Gastroesophageal sphincter (tissue), 4 donors: ENCODE measurements around the gene FCRL5. TPM values are rescaled to one million over a fixed set of nuclear protein-coding genes. Genes with fewer than 3 reads are reported as not detected.

Experiments
- ATAC-seq: fragments of 150-250 bp; one replicate; pipeline ENCODE4 v1.9.1; 2016; ENCODE audit warnings: mild to moderate bottlenecking, moderate library complexity
- H3K27ac ChIP-seq, 4 donors: fragments of 200-600 bp; sonication (generic) in 3 of 4; 1 replicate in 3 of 4; 2 replicates in 1 of 4; pipeline ENCODE4 v1.5.1; 2016 to 2019
- H3K27me3 ChIP-seq: fragments of 200-600 bp; sonication (generic); one replicate; pipeline ENCODE4 v1.5.1; 2019
- H3K36me3 ChIP-seq, 2 donors: fragments of 200-600 bp; sonication (generic); one replicate each; pipeline ENCODE4 v1.5.1; 2019; ENCODE audit warnings: control low read depth in 1 of 2
- H3K4me1 ChIP-seq, 3 donors: fragments of 200-600 bp; sonication (generic); 1 replicate in 2 of 3; 2 replicates in 1 of 3; pipeline ENCODE4 v1.5.1; 2016 to 2019; ENCODE audit warnings: control low read depth in 2 of 3
- H3K4me3 ChIP-seq, 2 donors: fragments of 200-600 bp; sonication (generic); one replicate each; pipeline ENCODE4 v1.5.1; 2019; ENCODE audit warnings: mild to moderate bottlenecking in 1 of 2, moderate library complexity in 1 of 2
- H3K9me3 ChIP-seq, 3 donors: fragments of 200-600 bp; sonication (generic); one replicate each; pipeline ENCODE4 v1.5.1; 2017 to 2019; ENCODE audit warnings: control low read depth in 2 of 3
- EP300 ChIP-seq: sonication (generic); formaldehyde crosslinking; IDR thresholded peaks from one replicate; pipeline ENCODE4 v1.6.1; 2017; ENCODE audit warnings: antibody characterized with exemption, mild to moderate bottlenecking
- POLR2A ChIP-seq, 2 donors: fragments of 450-650 bp; IDR thresholded peaks; one replicate each; pipeline ENCODE4 v1.6.1; 2017; ENCODE audit warnings: antibody characterized with exemption in 2 of 2, mild to moderate bottlenecking in 2 of 2, moderate library complexity in 1 of 2
- POLR2AphosphoS5 ChIP-seq: sonication (generic); formaldehyde crosslinking; IDR thresholded peaks from one replicate; pipeline ENCODE4 v1.6.1; 2017; ENCODE audit warnings: antibody characterized with exemption
- WGBS, 2 donors: methylation state at CpG; one replicate each; pipeline ENCODE4 v1.1.5; 2018; ENCODE audit warnings: low coverage in 1 of 2; 5-methylcytosine and 5-hydroxymethylcytosine counted together
- total RNA-seq, 4 donors: library from RNA; depleted of rRNA; stranded (reverse); fragments of >200 nt; gene quantifications; one replicate each; pipeline ENCODE4 v1.1.0, GENCODE V29; 2016
- TF ChIP-seq, protein P1 (sequence below), 4 experiments: fragments of 200-600 bp in 2 of 4; fragments of 450-650 bp in 2 of 4; sonication (generic) in 1 of 4; IDR thresholded peaks; one replicate each; pipeline ENCODE4 v1.5.1; 2017 to 2019; ENCODE audit warnings: antibody characterized with exemption in 4 of 4, mild to moderate bottlenecking in 2 of 4, moderate library complexity in 2 of 4

Gene FCRL5
- total RNA-seq, 4 donors from 2014 or later, result 0.05 to 0.13 TPM; not detected in 2

DNA sequence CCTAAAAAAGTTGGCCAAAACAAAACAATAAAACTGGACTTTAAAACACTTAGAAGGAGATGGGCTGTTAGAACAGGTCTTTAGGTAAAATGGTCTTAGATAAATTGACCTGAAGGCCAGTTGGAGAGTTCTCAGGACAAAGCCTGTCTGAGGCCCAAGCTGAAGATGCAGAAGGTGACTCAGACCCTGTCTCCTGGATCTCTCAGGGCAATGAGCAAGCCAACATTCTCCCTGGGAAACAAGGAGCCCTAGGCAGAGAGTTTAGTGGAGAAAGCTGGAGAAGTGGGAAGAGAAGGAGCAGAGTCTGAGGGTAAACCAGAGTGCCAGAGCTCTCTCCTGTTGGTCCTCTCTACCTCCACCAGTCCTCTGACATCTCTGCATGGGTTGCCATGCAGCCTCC is 70.1 kb downstream of the FCRL5 start:
- Histone ChIP-seq H3K4me1 (no peaks in the 10 kb centered on the region), H3K27ac (no peak overlapping the region), H3K36me3 (no peaks in the 10 kb centered on the region), H3K4me3 (no peak overlapping the region), H3K27me3 (peaks cover 8% of the 10 kb centered on the region), H3K9me3 (peaks cover 0 to 31% (median 0%) of the 10 kb centered on the region in 3 donors)
- no peak for TF ChIP-seq POLR2AphosphoS5
- no peak for TF ChIP-seq POLR2A (IDR thresholded peaks at IDR 0.05)
- TF ChIP-seq, protein P1, sequence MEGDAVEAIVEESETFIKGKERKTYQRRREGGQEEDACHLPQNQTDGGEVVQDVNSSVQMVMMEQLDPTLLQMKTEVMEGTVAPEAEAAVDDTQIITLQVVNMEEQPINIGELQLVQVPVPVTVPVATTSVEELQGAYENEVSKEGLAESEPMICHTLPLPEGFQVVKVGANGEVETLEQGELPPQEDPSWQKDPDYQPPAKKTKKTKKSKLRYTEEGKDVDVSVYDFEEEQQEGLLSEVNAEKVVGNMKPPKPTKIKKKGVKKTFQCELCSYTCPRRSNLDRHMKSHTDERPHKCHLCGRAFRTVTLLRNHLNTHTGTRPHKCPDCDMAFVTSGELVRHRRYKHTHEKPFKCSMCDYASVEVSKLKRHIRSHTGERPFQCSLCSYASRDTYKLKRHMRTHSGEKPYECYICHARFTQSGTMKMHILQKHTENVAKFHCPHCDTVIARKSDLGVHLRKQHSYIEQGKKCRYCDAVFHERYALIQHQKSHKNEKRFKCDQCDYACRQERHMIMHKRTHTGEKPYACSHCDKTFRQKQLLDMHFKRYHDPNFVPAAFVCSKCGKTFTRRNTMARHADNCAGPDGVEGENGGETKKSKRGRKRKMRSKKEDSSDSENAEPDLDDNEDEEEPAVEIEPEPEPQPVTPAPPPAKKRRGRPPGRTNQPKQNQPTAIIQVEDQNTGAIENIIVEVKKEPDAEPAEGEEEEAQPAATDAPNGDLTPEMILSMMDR (IDR thresholded peaks at IDR 0.05), result no peak
- no peak for TF ChIP-seq EP300
- no peak for ATAC-seq

- Histone ChIP-seq H3K27me3 (peaks cover 18% of the 10 kb centered on the region), H3K36me3 (no peaks in the 10 kb centered on the region), H3K4me3 (no peak overlapping the region), H3K9me3 (peaks cover 0 to 55% (median 0%) of the 10 kb centered on the region in 3 donors), H3K4me1 (no peaks in the 10 kb centered on the region), H3K27ac (no peak overlapping the region)
- TF ChIP-seq EP300 (no peak), POLR2A (IDR thresholded peaks at IDR 0.05) (no peak), POLR2AphosphoS5 (no peak)
- TF ChIP-seq, protein P1 (IDR thresholded peaks at IDR 0.05), result no peak
- no peak for ATAC-seq
Measured at GRCh38 chr1:157478030-157478429, 74.3 kb downstream of the FCRL5 start.

DNA sequence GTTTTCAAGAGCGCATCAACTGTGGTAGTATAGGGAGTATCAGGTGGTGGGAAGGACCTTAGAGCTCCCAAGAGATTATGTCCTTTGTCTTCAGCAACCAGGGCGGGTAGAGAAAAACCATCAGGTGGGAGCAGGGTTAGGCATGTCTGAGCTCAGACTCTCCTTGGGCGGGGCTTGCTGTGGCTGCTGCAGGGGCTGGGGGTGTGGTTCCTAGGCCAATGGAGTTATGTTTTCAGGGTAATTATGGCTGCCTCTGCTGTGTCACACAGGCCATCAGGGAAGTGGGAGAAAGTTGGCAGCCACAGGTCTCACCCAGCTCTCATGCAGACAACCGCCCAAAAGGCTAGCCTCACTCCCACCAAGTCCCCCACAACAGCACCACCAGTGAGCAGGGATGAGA is 74.9 kb downstream of the FCRL5 start:
- TF ChIP-seq EP300 (no peak), POLR2A (IDR thresholded peaks at IDR 0.05) (no peak), POLR2AphosphoS5 (no peak)
- TF ChIP-seq, protein P1 (IDR thresholded peaks at IDR 0.05), result no peak
- Histone ChIP-seq H3K4me1 (no peaks in the 10 kb centered on the region), H3K27ac (no peak overlapping the region), H3K27me3 (peaks cover 18% of the 10 kb centered on the region), H3K36me3 (no peaks in the 10 kb centered on the region), H3K4me3 (no peak overlapping the region), H3K9me3 (peaks cover 0 to 55% (median 0%) of the 10 kb centered on the region in 3 donors)
- WGBS, 2 donors, result 95 to 100% methylated on average over 2 to 3 of the region's 4 CpGs
- no peak for ATAC-seq

DNA sequence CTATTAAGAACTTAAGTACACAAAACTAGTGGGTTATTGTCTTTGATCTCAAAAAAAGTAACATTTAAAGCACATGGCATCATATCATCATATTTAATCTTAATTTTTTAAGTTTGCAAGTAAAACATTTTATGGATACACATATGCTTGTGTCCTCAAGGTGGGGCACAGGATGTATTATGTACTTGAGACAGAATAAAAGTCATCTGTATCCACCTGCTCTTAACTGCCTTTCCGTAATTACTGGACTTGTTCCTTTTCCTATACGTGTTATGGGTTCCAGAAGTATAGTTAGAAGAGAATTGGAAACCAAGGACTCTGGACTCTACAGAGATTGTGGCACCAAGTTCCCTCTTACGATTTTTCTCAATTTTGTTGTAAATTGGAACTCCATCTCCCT is 79.4 kb downstream of the FCRL5 start:
- Histone ChIP-seq H3K27me3 (peaks cover 10% of the 10 kb centered on the region), H3K4me1 (no peaks in the 10 kb centered on the region), H3K4me3 (no peak overlapping the region), H3K27ac (no peak overlapping the region), H3K9me3 (peaks cover 0 to 32% (median 0%) of the 10 kb centered on the region in 3 donors), H3K36me3 (no peaks in the 10 kb centered on the region)
- no peak for ATAC-seq
- 49 to 56% methylated on average over 3 of the region's 3 CpGs for WGBS, 2 donors
- TF ChIP-seq EP300 (no peak), POLR2A (IDR thresholded peaks at IDR 0.05) (no peak)

GRCh38 chr1:157472056-157472701 is 80.1 kb downstream of the FCRL5 start:
- no peaks in the 10 kb centered on the region for H3K4me1 ChIP-seq
- WGBS, 2 donors, result 13 to 23% methylated on average over 3 to 5 of the region's 5 CpGs
- ATAC-seq, result no peak
- no peaks in the 10 kb centered on the region for H3K36me3 ChIP-seq
- H3K27ac ChIP-seq, result no peak overlapping the region
- H3K4me3 ChIP-seq, result no peak overlapping the region
- H3K9me3 ChIP-seq, result peaks cover 0 to 24% (median 0%) of the 10 kb centered on the region in 3 donors
- TF ChIP-seq POLR2A (IDR thresholded peaks at IDR 0.05), result no peak
- TF ChIP-seq, protein P1 (IDR thresholded peaks at IDR 0.05), result no peak
- H3K27me3 ChIP-seq, result peaks cover 10% of the 10 kb centered on the region
